ENCODE results near the gene CRLF2. TPM values are rescaled to one million over a fixed set of nuclear protein-coding genes. Genes with fewer than 3 reads are reported as not detected.
"Not testable (repeated sequence)": the region's sequence is repeated elsewhere in the genome, so short reads cannot be mapped to it uniquely, and the experiment has no call there.

Gene CRLF2
- total and polyA plus RNA-seq, 4 donors, result 0.19 TPM; not detected in 3

DNA sequence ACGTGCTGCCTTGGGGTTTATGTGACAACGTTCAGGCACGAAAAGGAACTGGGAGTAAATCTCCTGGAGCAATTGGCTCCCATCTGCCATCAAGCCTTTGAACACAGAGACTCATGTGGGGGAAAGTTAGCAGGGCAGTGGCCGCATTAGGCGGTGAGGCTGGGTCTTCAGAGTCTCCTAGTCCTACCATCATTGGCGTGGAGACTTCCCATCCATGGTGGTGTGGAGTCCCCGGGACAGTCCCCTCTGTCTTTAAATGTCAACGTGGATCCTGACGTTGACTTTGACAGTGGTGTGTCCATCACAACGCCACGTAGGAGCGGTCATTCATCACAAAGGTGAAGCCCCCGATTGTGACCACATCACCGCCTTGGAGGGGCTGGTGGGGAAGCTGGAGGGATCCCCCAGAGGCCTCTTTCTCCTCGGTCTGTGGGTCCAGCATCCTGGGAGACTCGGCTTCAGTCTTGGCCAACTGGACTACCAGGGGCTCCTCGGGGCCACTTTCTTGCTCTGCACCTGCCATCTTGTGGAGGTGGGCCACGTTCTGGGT is 21.8 kb downstream of the CRLF2 start:
- no peak for DNase-seq (ENCODE audit: low spot score)
- no peak for TF ChIP-seq RXRA (IDR thresholded peaks at IDR 0.05)

DNA sequence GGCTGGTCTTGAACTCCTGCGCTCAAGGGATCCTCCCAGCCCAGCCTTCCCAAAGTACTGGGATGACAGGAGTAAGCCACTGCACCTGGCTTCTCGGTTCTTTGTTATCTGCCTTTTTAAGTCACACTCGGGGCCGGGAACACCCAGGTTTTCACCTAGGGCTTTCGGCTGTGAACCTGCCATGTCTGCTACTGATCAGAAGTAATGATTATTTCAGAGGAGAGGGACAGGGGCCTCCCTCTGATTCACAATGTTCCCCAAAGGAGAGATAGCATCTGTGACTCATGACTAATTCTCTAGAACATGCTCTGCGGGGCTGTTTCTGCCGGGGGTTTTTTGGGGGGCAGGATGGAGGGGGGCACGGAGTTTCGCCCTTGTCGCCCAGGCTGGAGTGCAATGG is 26.9 kb downstream of the CRLF2 start:
- H3K9ac ChIP-seq (ENCODE audit: low read depth in 1 of 2, low read length in 2 of 2), result no peak overlapping the region
- H3K27ac ChIP-seq (ENCODE audit: low read depth in 1 of 2, low read length in 2 of 2), result no peak overlapping the region
- peaks cover 0 to 2% (median 0%) of the 10 kb centered on the region in 4 donors for H3K9me3 ChIP-seq (ENCODE audit: control insufficient read depth in 4 of 4, low read length in 3 of 4)
- TF ChIP-seq TAF1 (conservative IDR thresholded peaks at IDR 0.05) (no peak), GABPA (IDR thresholded peaks at IDR 0.05 in 1 of 2, conservative IDR thresholded peaks at IDR 0.05 in 1 of 2) (no peak), FOXA1 (IDR thresholded peaks at IDR 0.05) (no peak)
- 83% methylated on average over 10 of the region's 10 CpGs for WGBS
- DNase-seq (ENCODE audit: low spot score), result no peak
- no peak overlapping the region for H3K4me3 ChIP-seq (ENCODE audit: low read depth in 1 of 3, low read length in 3 of 3)
- no peaks in the 10 kb centered on the region for H3K27me3 ChIP-seq (ENCODE audit: control insufficient read depth in 4 of 4, insufficient read depth in 4 of 4, low read length in 3 of 4)
- no peaks in the 10 kb centered on the region for H3K36me3 ChIP-seq (ENCODE audit: control insufficient read depth in 4 of 4, insufficient read depth in 3 of 4, low read depth in 1 of 4, low read length in 3 of 4)
- no peaks in the 10 kb centered on the region for H3K4me1 ChIP-seq (ENCODE audit: control insufficient read depth in 4 of 4, insufficient read depth in 4 of 4, low read length in 3 of 4)

More for the DNA sequence above, 21.8 kb downstream of the CRLF2 start:
- Histone ChIP-seq H3K9ac (ENCODE audit: low read depth in 1 of 2, low read length in 2 of 2) (no peak overlapping the region), H3K9me3 (ENCODE audit: control insufficient read depth in 4 of 4, low read length in 3 of 4) (peaks cover 0 to 2% (median 0%) of the 10 kb centered on the region in 4 donors), H3K4me1 (ENCODE audit: control insufficient read depth in 4 of 4, insufficient read depth in 4 of 4, low read length in 3 of 4) (no peaks in the 10 kb centered on the region), H3K27me3 (ENCODE audit: control insufficient read depth in 4 of 4, insufficient read depth in 4 of 4, low read length in 3 of 4) (no peaks in the 10 kb centered on the region), H3K27ac (ENCODE audit: low read depth in 1 of 2, low read length in 2 of 2) (no peak overlapping the region), H3K36me3 (ENCODE audit: control insufficient read depth in 4 of 4, insufficient read depth in 3 of 4, low read depth in 1 of 4, low read length in 3 of 4) (no peaks in the 10 kb centered on the region), H3K4me3 (ENCODE audit: low read depth in 1 of 3, low read length in 3 of 3) (no peak overlapping the region)
- 82% methylated on average over 18 of the region's 18 CpGs for WGBS

DNA sequence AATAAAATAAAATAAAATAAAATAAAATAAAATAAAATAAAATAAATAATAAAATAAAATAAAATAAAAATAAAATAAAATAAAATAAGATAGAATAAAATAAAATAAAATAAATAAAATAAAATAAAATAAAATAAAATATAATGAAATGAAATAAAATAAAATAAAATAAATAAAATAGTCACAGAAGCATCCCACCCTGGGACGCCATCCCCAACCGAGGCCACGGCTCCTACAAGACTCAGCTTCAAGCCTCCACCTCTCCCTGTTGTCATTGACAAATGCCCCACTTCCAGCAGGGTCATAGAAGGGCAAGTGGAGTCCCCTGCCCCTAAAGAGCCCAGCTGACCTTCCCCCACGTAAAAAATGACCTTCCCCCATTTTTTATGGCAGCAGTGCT is 30.2 kb downstream of the CRLF2 start:
- DNase-seq (ENCODE audit: low spot score), result no peak
- Histone ChIP-seq H3K9ac (ENCODE audit: low read depth in 1 of 2, low read length in 2 of 2) (no peak overlapping the region), H3K27me3 (ENCODE audit: control insufficient read depth in 4 of 4, insufficient read depth in 4 of 4, low read length in 3 of 4) (no peaks in the 10 kb centered on the region), H3K4me3 (ENCODE audit: low read depth in 1 of 3, low read length in 3 of 3) (no peak overlapping the region), H3K9me3 (ENCODE audit: control insufficient read depth in 4 of 4, low read length in 3 of 4) (no peaks in the 10 kb centered on the region), H3K27ac (ENCODE audit: low read depth in 1 of 2, low read length in 2 of 2) (no peak overlapping the region), H3K36me3 (ENCODE audit: control insufficient read depth in 4 of 4, insufficient read depth in 3 of 4, low read depth in 1 of 4, low read length in 3 of 4) (no peaks in the 10 kb centered on the region), H3K4me1 (ENCODE audit: control insufficient read depth in 4 of 4, insufficient read depth in 4 of 4, low read length in 3 of 4) (no peaks in the 10 kb centered on the region)
- TF ChIP-seq YY1 (IDR thresholded peaks at IDR 0.05) (no peak), EGR1 (IDR thresholded peaks at IDR 0.05; ENCODE audit: low read depth in 2 of 2) (no peak), HNF4G (IDR thresholded peaks at IDR 0.05) (no peak), NR2F2 (IDR thresholded peaks at IDR 0.05) (no peak), JUND (IDR thresholded peaks at IDR 0.05) (no peak), RAD21 (IDR thresholded peaks at IDR 0.05) (no peak), RXRA (IDR thresholded peaks at IDR 0.05) (no peak), FOXA1 (IDR thresholded peaks at IDR 0.05) (no peak), TAF1 (conservative IDR thresholded peaks at IDR 0.05) (no peak)
- TF ChIP-seq, protein P1, sequence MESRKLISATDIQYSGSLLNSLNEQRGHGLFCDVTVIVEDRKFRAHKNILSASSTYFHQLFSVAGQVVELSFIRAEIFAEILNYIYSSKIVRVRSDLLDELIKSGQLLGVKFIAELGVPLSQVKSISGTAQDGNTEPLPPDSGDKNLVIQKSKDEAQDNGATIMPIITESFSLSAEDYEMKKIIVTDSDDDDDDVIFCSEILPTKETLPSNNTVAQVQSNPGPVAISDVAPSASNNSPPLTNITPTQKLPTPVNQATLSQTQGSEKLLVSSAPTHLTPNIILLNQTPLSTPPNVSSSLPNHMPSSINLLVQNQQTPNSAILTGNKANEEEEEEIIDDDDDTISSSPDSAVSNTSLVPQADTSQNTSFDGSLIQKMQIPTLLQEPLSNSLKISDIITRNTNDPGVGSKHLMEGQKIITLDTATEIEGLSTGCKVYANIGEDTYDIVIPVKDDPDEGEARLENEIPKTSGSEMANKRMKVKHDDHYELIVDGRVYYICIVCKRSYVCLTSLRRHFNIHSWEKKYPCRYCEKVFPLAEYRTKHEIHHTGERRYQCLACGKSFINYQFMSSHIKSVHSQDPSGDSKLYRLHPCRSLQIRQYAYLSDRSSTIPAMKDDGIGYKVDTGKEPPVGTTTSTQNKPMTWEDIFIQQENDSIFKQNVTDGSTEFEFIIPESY (IDR thresholded peaks at IDR 0.05), result no peak
- TF ChIP-seq, protein P2, sequence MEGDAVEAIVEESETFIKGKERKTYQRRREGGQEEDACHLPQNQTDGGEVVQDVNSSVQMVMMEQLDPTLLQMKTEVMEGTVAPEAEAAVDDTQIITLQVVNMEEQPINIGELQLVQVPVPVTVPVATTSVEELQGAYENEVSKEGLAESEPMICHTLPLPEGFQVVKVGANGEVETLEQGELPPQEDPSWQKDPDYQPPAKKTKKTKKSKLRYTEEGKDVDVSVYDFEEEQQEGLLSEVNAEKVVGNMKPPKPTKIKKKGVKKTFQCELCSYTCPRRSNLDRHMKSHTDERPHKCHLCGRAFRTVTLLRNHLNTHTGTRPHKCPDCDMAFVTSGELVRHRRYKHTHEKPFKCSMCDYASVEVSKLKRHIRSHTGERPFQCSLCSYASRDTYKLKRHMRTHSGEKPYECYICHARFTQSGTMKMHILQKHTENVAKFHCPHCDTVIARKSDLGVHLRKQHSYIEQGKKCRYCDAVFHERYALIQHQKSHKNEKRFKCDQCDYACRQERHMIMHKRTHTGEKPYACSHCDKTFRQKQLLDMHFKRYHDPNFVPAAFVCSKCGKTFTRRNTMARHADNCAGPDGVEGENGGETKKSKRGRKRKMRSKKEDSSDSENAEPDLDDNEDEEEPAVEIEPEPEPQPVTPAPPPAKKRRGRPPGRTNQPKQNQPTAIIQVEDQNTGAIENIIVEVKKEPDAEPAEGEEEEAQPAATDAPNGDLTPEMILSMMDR (IDR thresholded peaks at IDR 0.05; ENCODE audit: low read depth, low read length, missing input control), result no peak
- TF ChIP-seq, protein P3, sequence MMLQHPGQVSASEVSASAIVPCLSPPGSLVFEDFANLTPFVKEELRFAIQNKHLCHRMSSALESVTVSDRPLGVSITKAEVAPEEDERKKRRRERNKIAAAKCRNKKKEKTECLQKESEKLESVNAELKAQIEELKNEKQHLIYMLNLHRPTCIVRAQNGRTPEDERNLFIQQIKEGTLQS (IDR thresholded peaks at IDR 0.05), result no peak
- TF ChIP-seq, protein P4, sequence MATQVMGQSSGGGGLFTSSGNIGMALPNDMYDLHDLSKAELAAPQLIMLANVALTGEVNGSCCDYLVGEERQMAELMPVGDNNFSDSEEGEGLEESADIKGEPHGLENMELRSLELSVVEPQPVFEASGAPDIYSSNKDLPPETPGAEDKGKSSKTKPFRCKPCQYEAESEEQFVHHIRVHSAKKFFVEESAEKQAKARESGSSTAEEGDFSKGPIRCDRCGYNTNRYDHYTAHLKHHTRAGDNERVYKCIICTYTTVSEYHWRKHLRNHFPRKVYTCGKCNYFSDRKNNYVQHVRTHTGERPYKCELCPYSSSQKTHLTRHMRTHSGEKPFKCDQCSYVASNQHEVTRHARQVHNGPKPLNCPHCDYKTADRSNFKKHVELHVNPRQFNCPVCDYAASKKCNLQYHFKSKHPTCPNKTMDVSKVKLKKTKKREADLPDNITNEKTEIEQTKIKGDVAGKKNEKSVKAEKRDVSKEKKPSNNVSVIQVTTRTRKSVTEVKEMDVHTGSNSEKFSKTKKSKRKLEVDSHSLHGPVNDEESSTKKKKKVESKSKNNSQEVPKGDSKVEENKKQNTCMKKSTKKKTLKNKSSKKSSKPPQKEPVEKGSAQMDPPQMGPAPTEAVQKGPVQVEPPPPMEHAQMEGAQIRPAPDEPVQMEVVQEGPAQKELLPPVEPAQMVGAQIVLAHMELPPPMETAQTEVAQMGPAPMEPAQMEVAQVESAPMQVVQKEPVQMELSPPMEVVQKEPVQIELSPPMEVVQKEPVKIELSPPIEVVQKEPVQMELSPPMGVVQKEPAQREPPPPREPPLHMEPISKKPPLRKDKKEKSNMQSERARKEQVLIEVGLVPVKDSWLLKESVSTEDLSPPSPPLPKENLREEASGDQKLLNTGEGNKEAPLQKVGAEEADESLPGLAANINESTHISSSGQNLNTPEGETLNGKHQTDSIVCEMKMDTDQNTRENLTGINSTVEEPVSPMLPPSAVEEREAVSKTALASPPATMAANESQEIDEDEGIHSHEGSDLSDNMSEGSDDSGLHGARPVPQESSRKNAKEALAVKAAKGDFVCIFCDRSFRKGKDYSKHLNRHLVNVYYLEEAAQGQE (IDR thresholded peaks at IDR 0.05), result no peak
- 69% methylated on average over 4 of the region's 4 CpGs for WGBS

DNA sequence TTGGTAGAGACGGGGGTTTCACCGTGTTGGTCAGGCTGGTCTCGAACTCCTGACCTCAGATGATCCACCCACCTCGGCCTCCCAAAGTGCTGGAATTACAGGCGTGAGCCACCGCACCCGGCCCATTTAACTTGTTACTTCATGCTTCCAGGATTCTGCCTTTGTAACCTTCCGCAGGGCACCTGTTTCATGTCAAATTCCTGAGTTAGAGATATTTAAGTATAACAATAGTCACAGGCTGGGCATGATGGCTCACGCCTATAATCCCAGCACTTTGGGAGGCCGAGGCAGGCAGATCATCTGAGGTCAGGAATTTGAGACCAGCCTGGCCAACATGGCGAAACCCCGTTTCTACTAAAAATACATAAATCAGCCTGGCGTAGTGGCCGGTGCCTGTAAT is 30.8 kb downstream of the CRLF2 start:
- H3K4me3 ChIP-seq (ENCODE audit: low read depth in 1 of 3, low read length in 3 of 3); H3K9ac ChIP-seq (ENCODE audit: low read depth in 1 of 2, low read length in 2 of 2); H3K27ac ChIP-seq (ENCODE audit: low read depth in 1 of 2, low read length in 2 of 2); DNase-seq (ENCODE audit: low spot score); H3K4me1 ChIP-seq (ENCODE audit: control insufficient read depth in 4 of 4, insufficient read depth in 4 of 4, low read length in 3 of 4); H3K36me3 ChIP-seq (ENCODE audit: control insufficient read depth in 4 of 4, insufficient read depth in 3 of 4, low read depth in 1 of 4, low read length in 3 of 4); H3K9me3 ChIP-seq (ENCODE audit: control insufficient read depth in 4 of 4, low read length in 3 of 4); H3K27me3 ChIP-seq (ENCODE audit: control insufficient read depth in 4 of 4, insufficient read depth in 4 of 4, low read length in 3 of 4): not testable (repeated sequence)
- WGBS, result 84% methylated on average over 14 of the region's 14 CpGs
